ENCODE results near the gene CHIT1. TPM values are rescaled to one million over a fixed set of nuclear protein-coding genes. Genes with fewer than 3 reads are reported as not detected.
"Not testable (repeated sequence)": the region's sequence is repeated elsewhere in the genome, so short reads cannot be mapped to it uniquely, and the experiment has no call there.

Gene CHIT1
- total RNA-seq, 4 donors from 2014 or later = 0.67 to 4.1 TPM; not detected in 2

GRCh38 chr1:203239081-203239480 lies 9.6 kb upstream of the CHIT1 start:
- no peak for DNase-seq
- Histone ChIP-seq H3K27me3 (no peaks in the 10 kb centered on the region), H3K9me3 (peaks cover 0 to 5% (median under 1%) of the 10 kb centered on the region in 4 donors), H3K4me3 (no peak overlapping the region), H3K4me1 (no peaks in the 10 kb centered on the region), H3K27ac (no peak overlapping the region), H3K36me3 (no peaks in the 10 kb centered on the region)
- TF ChIP-seq CTCF (IDR thresholded peaks at IDR 0.05) (no peak), POLR2A (IDR thresholded peaks at IDR 0.05) (no peak)

DNA sequence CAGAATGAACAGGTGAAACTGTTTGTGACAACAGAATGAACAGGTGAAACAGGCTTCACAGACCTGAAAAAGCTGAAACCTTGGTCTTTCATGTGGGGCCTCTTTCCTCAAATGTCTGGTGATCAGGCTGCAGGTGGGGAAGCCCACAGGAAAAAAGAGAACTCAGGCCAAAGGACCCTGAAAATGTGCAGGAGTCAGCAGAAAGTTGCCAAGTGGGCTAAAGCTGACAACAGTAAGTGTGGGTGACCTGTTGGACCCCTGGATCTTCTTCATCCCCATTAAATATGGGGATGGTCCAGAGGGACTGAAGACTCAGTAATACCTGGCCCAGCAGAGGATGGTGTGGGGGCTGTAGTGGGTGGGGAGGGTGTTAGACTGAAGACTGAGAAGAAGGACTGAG lies 9.1 kb upstream of the CHIT1 start:
- Histone ChIP-seq H3K36me3 (no peaks in the 10 kb centered on the region), H3K9me3 (peaks cover 0 to 5% (median 1%) of the 10 kb centered on the region in 4 donors), H3K27me3 (no peaks in the 10 kb centered on the region), H3K4me3 (no peak overlapping the region), H3K4me1 (no peaks in the 10 kb centered on the region), H3K27ac (no peak overlapping the region)
- DNase-seq = no peak
- TF ChIP-seq CTCF (IDR thresholded peaks at IDR 0.05) = no peak
- no peak for TF ChIP-seq POLR2A (IDR thresholded peaks at IDR 0.05)

DNA sequence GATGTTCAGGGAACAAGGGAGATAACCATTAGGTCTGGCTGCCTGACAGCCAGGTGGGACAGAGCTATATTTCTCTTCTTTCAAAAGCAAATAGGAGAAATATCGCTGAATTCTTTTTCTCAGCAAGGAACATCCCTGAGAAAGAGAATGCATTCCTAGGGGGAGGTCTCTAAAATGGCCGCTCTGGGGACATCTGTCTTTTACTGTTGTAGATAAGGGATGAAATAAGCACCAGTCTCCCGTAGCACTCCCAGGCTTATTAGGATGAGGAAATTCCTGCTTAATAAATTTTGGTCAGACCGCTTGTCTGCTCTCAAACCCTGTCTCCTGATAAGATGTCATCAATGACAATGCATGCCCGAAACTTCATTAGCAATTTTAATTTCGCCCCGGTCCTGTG lies 5.4 kb upstream of the CHIT1 start:
- H3K4me1 ChIP-seq, H3K9me3 ChIP-seq, H3K4me3 ChIP-seq, H3K27ac ChIP-seq, DNase-seq, H3K36me3 ChIP-seq, H3K27me3 ChIP-seq: not testable (repeated sequence)

DNA sequence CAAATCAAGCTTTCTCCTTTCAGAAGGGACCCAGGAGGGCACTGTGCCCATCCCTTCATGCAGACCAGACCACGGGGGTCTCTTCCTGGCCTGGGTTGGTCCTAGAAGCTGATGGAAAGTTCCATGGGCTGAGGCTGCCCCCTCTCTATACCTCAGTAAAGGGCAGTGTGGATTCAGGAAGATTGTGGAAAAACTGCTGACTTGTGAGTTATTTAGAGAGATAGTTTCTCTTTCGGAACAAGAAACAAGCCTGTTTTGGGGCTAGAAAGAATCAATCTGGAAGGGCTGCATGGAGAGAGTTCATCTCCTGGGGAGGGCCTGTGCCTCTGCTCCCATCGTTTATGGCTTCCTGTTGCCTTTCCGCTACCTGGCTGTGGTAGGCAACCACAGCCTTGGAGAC lies 803 bp downstream of the CHIT1 start:
- H3K4me3 ChIP-seq = no peak overlapping the region
- DNase-seq = no peak
- H3K36me3 ChIP-seq = no peaks in the 10 kb centered on the region
- H3K4me1 ChIP-seq = no peaks in the 10 kb centered on the region
- no peaks in the 10 kb centered on the region for H3K27me3 ChIP-seq
- no peaks in the 10 kb centered on the region for H3K9me3 ChIP-seq
- H3K27ac ChIP-seq = no peak overlapping the region
- TF ChIP-seq POLR2A (IDR thresholded peaks at IDR 0.05) (no peak), CTCF (IDR thresholded peaks at IDR 0.05) (no peak)

DNA sequence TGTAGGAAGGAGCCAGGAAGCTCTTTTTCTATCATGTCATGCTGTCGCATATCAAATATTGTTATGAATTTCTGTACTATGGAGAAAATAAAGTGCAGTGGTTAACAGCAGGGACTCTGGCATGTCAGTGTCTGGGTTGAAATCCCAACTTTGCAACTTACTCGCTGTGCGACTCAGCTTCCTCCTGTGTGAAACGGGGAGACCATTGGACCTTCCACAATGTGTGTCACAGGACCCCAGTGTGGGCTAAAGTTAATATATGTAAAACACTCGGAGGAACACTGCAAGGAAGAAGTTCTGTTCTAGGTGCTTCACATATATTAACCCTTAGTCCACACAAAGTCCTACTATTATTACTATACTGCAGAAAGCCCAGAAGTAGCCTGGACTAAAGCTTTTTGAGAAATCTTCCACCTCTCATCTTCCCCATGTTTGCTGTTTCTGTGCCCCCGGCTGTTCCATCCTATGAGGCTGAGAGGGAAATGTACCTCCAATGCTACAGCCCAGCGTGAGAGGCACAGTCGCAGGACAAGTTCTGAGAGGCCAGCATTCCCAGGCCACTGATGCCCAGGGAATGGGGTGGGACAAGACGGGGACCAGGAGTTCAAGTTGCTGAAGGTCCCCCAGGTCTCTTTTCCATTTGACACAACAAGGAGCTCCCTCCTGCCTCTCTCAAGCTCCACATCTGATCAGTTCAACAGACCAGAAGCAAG lies 1.9 kb downstream of the CHIT1 start:
- DNase-seq = no peak
- H3K9me3 ChIP-seq = no peaks in the 10 kb centered on the region
- H3K27ac ChIP-seq = no peak overlapping the region
- H3K4me1 ChIP-seq = no peaks in the 10 kb centered on the region
- H3K4me3 ChIP-seq = no peak overlapping the region
- H3K36me3 ChIP-seq = no peaks in the 10 kb centered on the region
- no peaks in the 10 kb centered on the region for H3K27me3 ChIP-seq
- TF ChIP-seq POLR2A (IDR thresholded peaks at IDR 0.05) (no peak), CTCF (IDR thresholded peaks at IDR 0.05) (no peak)

DNA sequence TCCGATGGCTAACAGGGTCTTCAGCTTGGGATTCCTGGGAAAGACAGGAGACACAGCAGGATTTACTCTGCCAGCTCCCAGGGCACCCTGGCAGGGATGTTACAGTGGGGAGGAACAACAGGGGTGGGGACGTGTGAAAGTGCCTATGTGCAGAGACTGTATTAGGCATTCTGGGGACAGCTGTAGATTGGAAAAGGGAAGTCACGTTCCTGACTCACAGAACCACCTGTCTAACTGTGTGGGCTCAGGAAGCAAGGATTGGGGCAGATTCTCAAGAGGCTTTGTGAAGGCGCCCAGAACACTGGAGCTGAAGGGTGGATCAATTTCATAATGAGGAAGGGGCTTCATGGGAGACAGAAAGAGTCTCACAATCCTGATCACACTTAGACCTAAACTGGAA lies 4.4 kb downstream of the CHIT1 start:
- H3K9me3 ChIP-seq = no peaks in the 10 kb centered on the region
- H3K36me3 ChIP-seq = no peaks in the 10 kb centered on the region
- no peak for DNase-seq
- no peaks in the 10 kb centered on the region for H3K27me3 ChIP-seq
- H3K4me3 ChIP-seq = no peak overlapping the region
- H3K27ac ChIP-seq = no peak overlapping the region
- no peaks in the 10 kb centered on the region for H3K4me1 ChIP-seq
- TF ChIP-seq CTCF (IDR thresholded peaks at IDR 0.05) (no peak), POLR2A (IDR thresholded peaks at IDR 0.05) (no peak)
